K562 (cell line): ENCODE results near the gene ATAD3B. TPM values are rescaled to one million over a fixed set of nuclear protein-coding genes. Genes with fewer than 3 reads are reported as not detected.

ENCODE experiments used
- ATAC-seq: fragments of 200-7000 bp; cut with Tn5 transposase; 3 replicates; pipeline ENCODE4 v1.9.1; 2020; ENCODE audit warnings: moderate library complexity
- BruUV-seq: library from RNA; stranded (reverse); fragments of 400-500 nt; replicated peaks from 2 replicates; lab custom pipeline; 2021; lab: Mats Ljungman, UMichigan
- CTCF ChIA-PET: fragments of 300-600 bp; formaldehyde crosslinking; extraction: SDS; loops from one replicate; lab custom pipeline; 2021; ENCODE audit warnings: low intra/inter-chr PET ratio; lab: Yijun Ruan, JAX
- POLR2A ChIA-PET: fragments of 300-600, 350-650 bp; sonication (Branson Sonifier 250); formaldehyde crosslinking; extraction: SDS; loops from one replicate; lab custom pipeline; 2021; ENCODE audit warnings: antibody characterized with exemption, inconsistent platforms; lab: Yijun Ruan, JAX
- DNase-seq, 4 experiments: peaks; one replicate each; pipeline versions ENCODE4 v3.0.0 to v3.0.0-alpha.2; 2011 to 2018; ENCODE audit warnings: low spot score in 3 of 4, mixed read lengths in 3 of 4; ENCODE audit errors: extremely low read depth in 1 of 4
- FAIRE-seq: peaks from 2 replicates; lab custom pipeline; 2011; peaks lifted over from hg19 to GRCh38; lab: Jason Lieb, UNC
- H2AFZ ChIP-seq: 2 replicates; pipeline ENCODE4 v1.6.0; 2011; ENCODE audit warnings: low read depth, low read length, control low read depth, inconsistent platforms
- H3K27ac ChIP-seq: fragments of 200-600 bp; 3 replicates; pipeline ENCODE4 v1.8.0; 2011; ENCODE audit warnings: low read depth, mild to moderate bottlenecking, control low read depth, inconsistent platforms, low read length, moderate library complexity, mixed read lengths; ENCODE audit errors: extremely low read depth
- H3K27me3 ChIP-seq, 2 experiments: fragments of 300-600 bp in 1 of 2; 2 replicates in 1 of 2; 3 replicates in 1 of 2; pipeline versions ENCODE4 v1.6.0 to v1.8.0; 2011; ENCODE audit warnings: inconsistent platforms in 2 of 2, low read length in 2 of 2, mild to moderate bottlenecking in 1 of 2, mixed read lengths in 1 of 2, moderate library complexity in 1 of 2; ENCODE audit not compliant: control insufficient read depth in 2 of 2, insufficient read depth in 2 of 2
- H3K36me3 ChIP-seq: fragments of 300-600 bp; 3 replicates; pipeline ENCODE4 v1.8.0; 2011; ENCODE audit warnings: mild to moderate bottlenecking, low read length, inconsistent platforms; ENCODE audit not compliant: control insufficient read depth, insufficient read depth
- H3K4me1 ChIP-seq, 2 experiments: fragments of 200-600 bp in 1 of 2; replicated peaks in 1 of 2; 2 replicates in 1 of 2; 3 replicates in 1 of 2; pipeline versions ENCODE4 v1.5.1 to v1.8.0; 2011; ENCODE audit warnings: inconsistent platforms in 2 of 2, low read length in 2 of 2, mild to moderate bottlenecking in 1 of 2, mixed read lengths in 1 of 2, moderate library complexity in 1 of 2; ENCODE audit not compliant: control insufficient read depth in 2 of 2, insufficient read depth in 2 of 2
- H3K4me2 ChIP-seq: 2 replicates; pipeline ENCODE4 v1.6.1; 2011; ENCODE audit warnings: low read length, control low read depth, inconsistent platforms, mixed read lengths; ENCODE audit not compliant: insufficient read depth
- H3K4me3 ChIP-seq: fragments of 200-600 bp; sonication (generic), shearing (Covaris generic); 2 replicates; pipeline ENCODE4 v1.5.1; 2016; ENCODE audit warnings: control low read depth, inconsistent platforms
- H3K79me2 ChIP-seq: fragments of 200-600 bp; 3 replicates; pipeline ENCODE4 v1.8.0; 2011; ENCODE audit warnings: low read length, inconsistent platforms; ENCODE audit not compliant: control insufficient read depth, insufficient read depth
- H3K9ac ChIP-seq, 2 experiments: 2 replicates each; pipeline versions ENCODE4 v1.6.0 to v1.6.1; 2011; ENCODE audit warnings: low read depth in 2 of 2, low read length in 2 of 2, control low read depth in 1 of 2, inconsistent platforms in 1 of 2, mild to moderate bottlenecking in 1 of 2, mixed read lengths in 1 of 2; ENCODE audit not compliant: insufficient read depth in 1 of 2
- H3K9me1 ChIP-seq: one replicate; pipeline ENCODE4 v1.6.0; 2011; ENCODE audit warnings: inconsistent platforms, mild to moderate bottlenecking, low read length, moderate library complexity; ENCODE audit not compliant: control insufficient read depth, insufficient read depth
- H3K9me3 ChIP-seq: replicated peaks from 2 replicates; pipeline ENCODE4 v1.5.1; 2011; ENCODE audit warnings: low read depth, low read length, inconsistent platforms; ENCODE audit not compliant: control insufficient read depth, insufficient read depth
- H4K20me1 ChIP-seq: replicated peaks from 2 replicates; pipeline ENCODE4 v1.6.1; 2011; ENCODE audit warnings: low read length, inconsistent platforms, mixed read lengths; ENCODE audit not compliant: control insufficient read depth, insufficient read depth
- CBX5 ChIP-seq: IDR thresholded peaks from 2 replicates; pipeline ENCODE4 v1.6.1; 2014; ENCODE audit warnings: low read depth, borderline replicate concordance
- CUX1 ChIP-seq: fragments of 200-800 bp; sonication (Bioruptor generic); IDR thresholded peaks from 2 replicates; pipeline ENCODE4 v1.6.1; 2016; ENCODE audit warnings: missing genetic modification characterization, missing compliant biosample characterization
- DIDO1 ChIP-seq: fragments of 450-650 bp; IDR thresholded peaks from 2 replicates; pipeline ENCODE4 v1.6.1; 2016; ENCODE audit warnings: low read depth, missing biosample characterization, missing genetic modification characterization
- DNMT1 ChIP-seq: fragments of 450-650 bp; IDR thresholded peaks from 2 replicates; pipeline ENCODE4 v1.6.1; 2016; ENCODE audit warnings: antibody characterized with exemption, mild to moderate bottlenecking
- GATAD2B ChIP-seq: fragments of 450-650 bp; IDR thresholded peaks from 2 replicates; pipeline ENCODE4 v1.6.1; 2017; ENCODE audit warnings: mild to moderate bottlenecking, borderline replicate concordance
- HMGXB4 ChIP-seq: sonication (generic); formaldehyde crosslinking; IDR thresholded peaks from 2 replicates; pipeline ENCODE4 v1.8.1; 2023; ENCODE audit warnings: mild to moderate bottlenecking, missing genetic modification reagents
- HNRNPK ChIP-seq: fragments of 200-400 bp; formaldehyde crosslinking; IDR thresholded peaks from one replicate; pipeline ENCODE4 v1.6.1; 2018; ENCODE audit warnings: mild to moderate bottlenecking, low read depth, low read length; ENCODE audit not compliant: poor library complexity, severe bottlenecking
- MYNN ChIP-seq, 2 experiments: sonication (generic); formaldehyde crosslinking in 1 of 2; IDR thresholded peaks; 2 replicates each; pipeline versions ENCODE4 v1.5.0 to v1.6.1; 2016 to 2020; ENCODE audit warnings: antibody characterized with exemption in 1 of 2, missing genetic modification reagents in 1 of 2
- NR1H2 ChIP-seq: sonication (generic); formaldehyde crosslinking; IDR thresholded peaks from 2 replicates; pipeline ENCODE4 v1.4.0; 2020; ENCODE audit warnings: mild to moderate bottlenecking, missing genetic modification reagents
- SIN3A ChIP-seq, 2 experiments: fragments of 150-350 bp in 1 of 2; IDR thresholded peaks; 2 replicates each; pipeline ENCODE4 v1.6.1; 2011 to 2016; ENCODE audit warnings: borderline replicate concordance in 2 of 2, low read depth in 2 of 2, low read length in 2 of 2, mild to moderate bottlenecking in 2 of 2, moderate library complexity in 2 of 2; ENCODE audit not compliant: control insufficient read depth in 1 of 2
- SRSF3 ChIP-seq: fragments of 200-400 bp; formaldehyde crosslinking; IDR thresholded peaks from 2 replicates; pipeline ENCODE4 v1.6.1; 2016; ENCODE audit warnings: mild to moderate bottlenecking, low read length, moderate library complexity; ENCODE audit not compliant: insufficient read depth
- TCF3 ChIP-seq: sonication (generic); formaldehyde crosslinking; IDR thresholded peaks from 2 replicates; pipeline ENCODE4 v1.4.0; 2020; ENCODE audit warnings: mild to moderate bottlenecking, missing genetic modification reagents
- ZNF79 ChIP-seq: fragments of 250-450 bp; sonication (Bioruptor Pico); IDR thresholded peaks from 2 replicates; pipeline ENCODE4 v1.4.0; 2020; ENCODE audit warnings: low read depth, mild to moderate bottlenecking, moderate library complexity
- WGBS: fragments of 100-300 bp; shearing (Covaris generic); methylation state at CpG from one replicate; pipeline ENCODE4 v1.1.6; 2016; ENCODE audit warnings: low coverage, mixed read lengths; ENCODE audit not compliant: insufficient coverage; ENCODE audit errors: missing lambda C conversion rate; 5-methylcytosine and 5-hydroxymethylcytosine counted together
- in situ Hi-C: fragments of 300-500 bp; cut with MboI; formaldehyde crosslinking; loops from 4 replicates; pipeline ENCODE4 v1.15.0; 2018; ENCODE audit warnings: inconsistent platforms, mixed read lengths
- intact Hi-C: fragments of 100-400 bp; cut with micrococcal nuclease; formaldehyde crosslinking; loops from 2 replicates; pipeline ENCODE4 v1.14.2; 2022
- polyA plus RNA-seq, 8 experiments: library from polyadenylated mRNA; depleted of rRNA in 4 of 8; stranded (reverse) in 5 of 8; unstranded in 3 of 8; fragments of >200 nt; fragmentation: Nextera tagmentation in 2 of 8; fragmentation: Illumina TruSeq in 1 of 8; extraction: Ambion mirVana in 2 of 8; extraction: Trizol in 1 of 8; gene quantifications; 2 replicates each; pipeline versions ENCODE4 v1.2.1 to v1.2.3, GENCODE V29; 2011 to 2014; ENCODE audit warnings: inconsistent platforms in 1 of 8, missing spikeins in 1 of 8
- total RNA-seq, 7 experiments: library from RNA; depleted of rRNA in 6 of 7; stranded (reverse); fragments of >200 nt in 6 of 7; fragmentation: Illumina TruSeq in 2 of 7; extraction: Trizol in 2 of 7; gene quantifications; 2 replicates each; pipeline versions ENCODE4 v1.2.1 to v1.2.3, GENCODE V29; 2011 to 2021; ENCODE audit warnings: low replicate concordance in 1 of 7

The ATAD3B gene
- total and polyA plus RNA-seq, 9 of the 15 experiments (the other 6 are each of a cell fraction or from before 2014, with no cell fraction given), result 0.07 to 113 (median 27.7) TPM

- TF ChIP-seq GATAD2B (peak; percentile 31; the same call in 1 of the 2 replicates), SRSF3 (no peak), HMGXB4 (CRISPR knock-in tag) (no peak), HNRNPK (no peak), NR1H2 (CRISPR knock-in tag) (no peak), TCF3 (peak; percentile 48; the same call in 1 of the 2 replicates), CBX5 (no peak)
Observed at GRCh38 chr1:1432951-1433803, 38.4 kb upstream of the ATAD3B start (continued).

GRCh38 chr1:1433804-1434130 lies 37.8 kb upstream of the ATAD3B start:
- peak overlapping the region; percentile 55 for H3K4me2 ChIP-seq
- no peaks in the 10 kb centered on the region for H4K20me1 ChIP-seq
- 43% methylated on average over 12 of the region's 12 CpGs for WGBS
- no TSS peak for BruUV-seq
- H3K9ac ChIP-seq, result peak overlapping the region; percentile 34 to 90; a peak in 3 of 4 replicates
- peaks cover 45 to 91% of the 10 kb centered on the region in 2 experiments for H3K4me1 ChIP-seq
- H2AFZ ChIP-seq, result peak overlapping the region; percentile 60
- no peaks in the 10 kb centered on the region for H3K9me3 ChIP-seq
- intact Hi-C loops, result no loop called here
- H3K27me3 ChIP-seq, result no peaks in the 10 kb centered on the region
- FAIRE-seq (peak; percentile 65), DNase-seq (peak in 1 of 4 experiments; percentile 66), ATAC-seq (peak; percentile 7)
- POLR2A ChIA-PET, result interaction anchor here (0.6 to 1.0 kb wide), 4 partner anchors 10 to 58 kb away, joined by 3 to 5 read pairs (median 3); partner anchors contain the start of gene AURKAIP1
- in situ Hi-C loops, result no loop called here
- no peaks in the 10 kb centered on the region; the same call in 2 of the 3 replicates for H3K79me2 ChIP-seq
- CTCF ChIA-PET, result no interaction called here
- H3K27ac ChIP-seq, result peak overlapping the region; percentile 57
- no peaks in the 10 kb centered on the region for H3K36me3 ChIP-seq
- no peak overlapping the region for H3K4me3 ChIP-seq
- no peaks in the 10 kb centered on the region for H3K9me1 ChIP-seq
- no peak for TF ChIP-seq CUX1 (CRISPR knock-in tag)
- no peak for TF ChIP-seq ZNF79 (CRISPR knock-in tag)
- no peak for TF ChIP-seq DNMT1
- TF ChIP-seq DIDO1 (tag), result no peak
- TF ChIP-seq MYNN (IDR thresholded peaks at IDR 0.05), result no peak
- TF ChIP-seq MYNN (CRISPR knock-in tag; IDR thresholded peaks at IDR 0.05), result no peak
- TF ChIP-seq SIN3A (IDR thresholded peaks at IDR 0.05; ENCODE audit: borderline replicate concordance in 2 of 2, control insufficient read depth in 1 of 2, low read depth in 2 of 2, low read length in 2 of 2), result no peak
